ENCODE results near the gene ZEB1.
"Not testable (repeated sequence)": the region's sequence is repeated elsewhere in the genome, so short reads cannot be mapped to it uniquely, and the experiment has no call there.

Gene ZEB1

DNA sequence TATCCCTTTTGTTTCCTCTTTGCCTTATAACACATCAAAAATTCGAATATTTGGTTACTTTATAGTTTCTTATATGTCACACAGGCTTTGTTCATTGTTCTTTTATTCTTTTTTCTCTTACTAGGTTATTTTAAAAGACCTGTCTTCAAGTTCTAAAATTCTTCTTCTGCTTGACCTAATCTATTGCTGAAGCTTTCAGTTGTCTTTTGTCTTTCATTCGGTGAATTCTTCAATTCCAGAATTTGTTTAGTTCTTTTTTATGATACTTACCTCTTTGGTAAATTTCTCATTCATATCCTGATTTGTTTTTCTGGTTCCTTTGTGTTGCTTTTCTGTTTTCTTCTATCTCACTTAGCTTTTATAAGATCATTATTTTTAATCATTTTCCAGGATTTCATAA, 188.4 kb downstream of the ZEB1 start:
- DNase-seq (ENCODE audit: low read depth, low spot score) = no peak

DNA sequence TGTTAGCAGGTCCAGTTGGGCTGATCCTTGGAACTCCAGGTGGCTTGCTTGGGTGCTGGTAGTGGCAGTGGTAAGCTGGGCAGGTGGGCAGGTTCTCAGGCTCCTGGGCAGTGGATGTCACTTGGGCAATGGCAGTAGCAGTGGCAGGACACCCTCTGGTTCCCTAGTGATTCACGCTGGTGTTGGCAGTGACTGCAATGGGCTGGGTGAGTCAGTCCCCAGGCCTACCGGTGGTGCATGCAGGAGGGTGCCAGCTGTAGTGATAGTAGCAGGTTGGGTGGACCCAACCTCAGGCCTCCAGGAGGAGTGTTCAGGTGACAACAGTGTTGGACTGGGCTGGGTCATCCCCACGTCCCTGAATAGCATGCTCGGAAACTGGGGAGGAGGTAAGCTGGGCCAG, 189.2 kb downstream of the ZEB1 start:
- DNase-seq (ENCODE audit: low read depth, low spot score) = no peak

DNA sequence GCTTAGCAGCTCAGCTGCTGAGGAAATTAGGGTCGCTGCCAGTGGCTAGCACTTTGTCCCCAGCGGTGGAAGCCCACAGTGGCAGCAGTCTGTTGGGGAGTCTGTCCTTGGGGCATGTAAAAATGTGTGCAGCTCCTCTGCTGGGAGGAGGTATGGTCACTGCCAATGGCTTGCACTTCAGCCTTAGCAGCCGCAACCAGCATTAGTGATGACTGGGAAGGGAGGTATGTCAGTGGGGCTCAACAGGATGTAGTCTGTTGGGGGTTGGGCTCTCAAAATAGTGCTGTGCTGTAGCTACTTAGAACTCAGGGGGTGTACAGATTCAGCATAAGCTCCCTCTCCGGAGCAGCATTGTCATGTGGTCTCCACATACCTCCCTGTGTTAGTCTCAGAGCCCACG, 189.9 kb downstream of the ZEB1 start:
- DNase-seq (ENCODE audit: low read depth, low spot score) = no peak

DNA sequence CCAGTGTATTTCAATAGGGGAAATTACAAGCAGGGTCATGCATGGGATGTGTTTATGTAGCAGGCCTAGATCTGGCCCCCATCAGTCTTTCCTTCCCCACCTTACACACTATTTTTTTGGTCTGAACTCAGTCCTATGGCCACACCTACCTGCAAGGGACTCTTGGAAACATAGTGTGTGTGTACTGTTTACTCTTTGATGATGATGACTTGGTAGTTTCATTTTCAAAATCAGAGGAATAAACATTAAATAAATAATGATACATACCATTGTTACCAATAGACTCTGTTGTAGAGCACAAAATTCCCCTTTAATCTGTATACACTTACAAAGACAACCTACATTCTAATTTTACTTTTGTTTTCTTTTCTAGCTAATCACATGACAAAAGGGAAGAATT, 191.0 kb downstream of the ZEB1 start:
- DNase-seq (ENCODE audit: low read depth, low spot score) = no peak

DNA sequence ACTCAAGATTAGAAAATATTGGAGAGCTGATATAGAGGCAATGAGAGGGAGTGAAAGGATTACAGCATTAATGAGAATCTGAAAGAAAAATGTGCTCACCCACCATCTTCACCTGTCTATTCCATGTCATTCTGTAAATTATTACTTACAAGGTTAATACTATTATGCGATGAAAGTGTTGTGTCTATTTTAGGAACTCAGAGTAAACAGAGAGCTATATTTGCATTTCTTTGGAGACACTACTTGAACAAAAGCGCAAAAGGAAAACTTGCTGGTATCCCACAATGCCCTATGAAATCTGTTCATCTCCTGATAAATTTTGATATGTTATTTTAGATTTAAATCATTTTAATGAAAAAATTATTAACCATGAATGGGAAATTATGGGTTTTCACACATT, 196.1 kb downstream of the ZEB1 start:
- DNase-seq (ENCODE audit: low read depth, low spot score) = no peak

DNA sequence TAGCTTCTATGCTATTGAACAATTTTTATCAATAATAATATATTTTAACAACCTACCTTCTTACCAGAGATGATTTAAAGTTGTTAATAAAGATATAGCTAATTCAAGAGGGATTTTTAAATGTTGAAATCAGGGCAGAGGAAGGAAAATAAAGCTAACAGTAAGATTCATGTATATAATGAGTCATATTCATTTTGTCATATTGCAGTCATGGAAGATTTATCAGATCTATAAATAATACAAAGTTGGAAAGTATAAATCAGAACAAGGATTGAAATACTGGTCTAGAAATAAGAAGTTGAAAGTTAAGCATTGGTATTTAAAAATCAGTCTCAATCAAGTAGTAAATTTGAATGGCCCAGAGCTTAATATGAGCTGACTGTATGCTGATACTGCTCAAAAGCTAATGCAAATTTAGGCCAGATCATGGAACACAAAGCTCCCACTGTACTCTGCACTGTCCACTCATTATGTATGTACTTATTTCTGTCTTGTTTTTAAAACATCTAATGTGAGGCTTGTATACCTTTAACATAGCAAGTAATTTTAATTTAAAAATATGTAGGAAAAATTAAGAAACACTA, 196.9 kb downstream of the ZEB1 start:
- DNase-seq (ENCODE audit: low read depth, low spot score) = no peak

DNA sequence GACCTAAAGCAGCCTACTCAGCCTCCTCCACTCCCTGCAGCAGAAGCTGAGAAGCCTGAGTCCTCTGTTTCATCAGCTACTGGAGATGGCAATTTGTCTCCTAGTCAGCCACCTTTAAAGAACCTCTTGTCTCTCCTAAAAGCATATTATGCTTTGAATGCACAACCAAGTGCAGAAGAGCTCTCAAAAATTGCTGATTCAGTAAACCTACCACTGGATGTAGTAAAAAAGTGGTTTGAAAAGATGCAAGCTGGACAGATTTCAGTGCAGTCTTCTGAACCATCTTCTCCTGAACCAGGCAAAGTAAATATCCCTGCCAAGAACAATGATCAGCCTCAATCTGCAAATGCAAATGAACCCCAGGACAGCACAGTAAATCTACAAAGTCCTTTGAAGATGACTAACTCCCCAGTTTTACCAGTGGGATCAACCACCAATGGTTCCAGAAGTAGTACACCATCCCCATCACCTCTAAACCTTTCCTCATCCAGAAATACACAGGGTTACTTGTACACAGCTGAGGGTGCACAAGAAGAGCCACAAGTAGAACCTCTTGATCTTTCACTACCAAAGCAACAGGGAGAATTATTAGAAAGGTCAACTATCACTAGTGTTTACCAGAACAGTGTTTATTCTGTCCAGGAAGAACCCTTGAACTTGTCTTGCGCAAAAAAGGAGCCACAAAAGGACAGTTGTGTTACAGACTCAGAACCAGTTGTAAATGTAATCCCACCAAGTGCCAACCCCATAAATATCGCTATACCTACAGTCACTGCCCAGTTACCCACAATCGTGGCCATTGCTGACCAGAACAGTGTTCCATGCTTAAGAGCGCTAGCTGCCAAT, 202.2 kb downstream of the ZEB1 start:
- DNase-seq (ENCODE audit: low read depth, low spot score) = no peak

DNA sequence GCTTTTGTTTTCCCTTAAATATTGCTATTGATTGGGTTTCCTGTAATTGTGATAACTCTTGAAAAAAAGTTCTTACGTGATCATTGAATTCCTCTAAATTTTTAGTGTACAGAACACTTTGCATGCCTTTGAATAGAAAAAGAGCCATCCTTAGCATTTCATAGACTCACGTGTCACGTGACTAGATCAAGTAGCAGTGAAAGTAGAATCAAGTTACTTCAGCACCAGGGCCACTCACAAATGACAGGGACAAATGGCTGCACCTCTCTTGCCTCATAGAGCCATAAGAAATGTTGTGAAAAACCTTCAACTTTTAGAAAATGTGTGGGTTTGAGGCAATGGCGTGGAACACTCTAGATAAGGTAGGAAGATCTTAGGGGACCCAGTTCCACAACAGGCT, 203.8 kb downstream of the ZEB1 start:
- DNase-seq (ENCODE audit: low read depth, low spot score) = no peak

DNA sequence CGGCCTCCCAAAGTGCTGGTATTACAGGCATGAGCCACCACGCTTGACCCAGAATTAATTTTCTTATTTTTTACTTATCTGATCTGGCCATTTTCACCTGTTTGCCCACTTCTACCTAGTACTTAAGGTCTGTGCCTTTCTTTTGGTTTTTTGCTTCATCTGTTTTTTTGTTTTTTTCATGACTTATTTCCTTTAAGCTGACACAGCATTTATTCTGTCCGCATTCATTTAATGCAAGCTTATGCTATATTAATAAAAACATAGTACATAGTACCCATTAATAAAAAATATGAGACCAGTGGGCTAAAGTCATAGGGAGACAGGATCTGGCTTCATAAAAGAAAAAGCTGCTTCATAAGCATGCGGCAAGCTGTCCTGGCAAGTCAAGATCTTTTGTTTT, 205.4 kb downstream of the ZEB1 start:
- no peak for DNase-seq (ENCODE audit: low read depth, low spot score)

DNA sequence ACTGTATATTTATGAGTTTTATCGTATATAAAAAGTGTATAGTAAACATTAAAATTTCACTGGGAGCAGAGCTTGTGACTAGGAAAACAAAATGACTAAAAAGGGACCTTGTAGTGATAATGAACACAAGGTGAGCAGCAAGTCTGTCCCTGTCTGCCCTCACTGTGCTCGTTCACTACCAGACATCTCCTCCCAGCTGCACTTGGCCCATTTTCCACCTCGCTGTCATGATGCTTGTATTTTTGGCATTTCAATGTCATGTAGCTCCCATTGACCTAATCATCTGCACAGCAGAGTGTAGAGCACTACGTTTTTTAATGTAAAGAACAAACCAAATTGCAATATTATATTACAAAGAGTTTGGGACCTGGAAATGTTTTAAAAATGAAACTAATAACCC, 207.2 kb downstream of the ZEB1 start:
- DNase-seq (ENCODE audit: low read depth, low spot score) = no peak

DNA sequence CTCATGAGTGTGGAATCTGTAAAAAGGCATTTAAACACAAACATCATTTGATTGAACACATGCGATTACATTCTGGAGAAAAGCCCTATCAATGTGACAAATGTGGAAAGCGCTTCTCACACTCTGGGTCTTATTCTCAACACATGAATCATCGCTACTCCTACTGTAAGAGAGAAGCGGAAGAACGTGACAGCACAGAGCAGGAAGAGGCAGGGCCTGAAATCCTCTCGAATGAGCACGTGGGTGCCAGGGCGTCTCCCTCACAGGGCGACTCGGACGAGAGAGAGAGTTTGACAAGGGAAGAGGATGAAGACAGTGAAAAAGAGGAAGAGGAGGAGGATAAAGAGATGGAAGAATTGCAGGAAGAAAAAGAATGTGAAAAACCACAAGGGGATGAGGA, 207.7 kb downstream of the ZEB1 start:
- no peak for DNase-seq (ENCODE audit: low read depth, low spot score)

DNA sequence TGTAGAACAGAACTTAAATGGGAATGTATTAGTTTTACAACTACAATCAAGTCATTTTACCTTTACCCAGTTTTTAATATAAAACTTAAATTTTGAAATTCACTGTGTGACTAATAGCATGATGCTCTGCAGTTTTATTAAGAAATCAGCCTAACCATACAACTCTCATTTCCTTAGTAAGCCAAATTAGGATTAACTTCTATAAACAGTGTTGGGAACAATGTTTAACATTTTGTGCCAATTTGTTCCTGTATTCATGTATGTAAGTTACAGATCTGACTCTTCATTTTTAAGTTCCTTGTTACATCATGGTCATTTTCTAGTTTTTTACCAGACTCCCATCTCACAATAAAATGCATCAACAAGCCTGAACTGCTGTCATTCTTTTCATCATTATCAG, 209.8 kb downstream of the ZEB1 start:
- DNase-seq (ENCODE audit: low read depth, low spot score) = no peak

DNA sequence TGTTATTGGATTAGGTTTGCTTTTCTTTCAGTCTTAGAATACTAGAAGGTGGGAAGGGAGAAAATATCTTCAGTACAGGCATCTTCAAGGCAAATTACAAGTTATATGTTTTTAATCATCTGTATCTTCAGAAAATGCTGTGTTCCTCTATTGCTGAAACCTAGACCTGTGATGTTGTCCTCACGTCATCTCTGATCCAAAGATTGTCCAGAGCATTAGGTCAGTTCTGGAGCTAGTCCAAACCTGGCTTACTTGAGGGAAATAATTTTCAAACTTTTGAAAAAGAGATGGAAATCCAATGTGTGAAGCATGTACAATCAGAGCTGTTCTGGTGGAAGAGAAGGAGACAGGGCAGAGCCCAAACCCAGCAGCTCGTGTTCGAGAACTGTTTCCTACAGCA, 217.3 kb downstream of the ZEB1 start:
- DNase-seq (ENCODE audit: low read depth, low spot score) = no peak

DNA sequence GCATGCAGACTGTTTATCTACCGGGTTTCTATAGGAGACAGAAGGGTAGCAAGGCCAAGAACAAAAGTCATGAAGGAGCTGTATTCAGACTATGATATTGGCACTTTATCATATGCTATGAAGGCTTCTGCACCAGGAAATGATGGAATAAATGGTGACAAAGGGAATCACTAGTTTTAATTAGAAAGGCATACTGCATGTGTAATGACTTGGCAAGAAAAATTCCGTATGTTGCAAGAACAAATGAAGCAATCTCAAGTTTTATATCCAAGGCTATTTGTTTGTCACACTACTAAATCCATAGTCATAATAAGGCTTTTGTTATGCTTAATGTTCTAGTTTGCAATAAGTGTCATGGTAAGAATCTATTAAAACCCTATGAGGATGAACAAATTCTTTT, 230.9 kb downstream of the ZEB1 start:
- DNase-seq (ENCODE audit: low read depth, low spot score) = no peak

DNA sequence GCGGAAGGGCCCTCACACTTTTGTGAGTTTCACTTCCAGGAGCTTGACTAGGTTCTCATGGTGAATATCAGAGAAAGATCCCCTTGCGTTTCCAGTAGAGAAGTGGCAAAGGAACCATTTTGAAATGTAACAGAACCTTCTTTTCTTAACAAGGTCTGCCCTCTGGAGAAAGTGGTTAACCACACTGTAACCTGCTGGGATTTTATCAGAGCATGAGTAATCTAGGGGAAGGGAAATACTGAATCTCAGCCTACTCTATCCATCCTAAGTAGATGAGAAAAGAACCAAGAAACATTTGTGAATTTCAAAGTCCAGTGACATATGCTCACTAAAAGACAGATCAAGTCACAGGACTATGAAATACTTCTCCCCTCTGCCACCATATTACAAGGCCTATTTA, 235.5 kb downstream of the ZEB1 start:
- no peak for DNase-seq (ENCODE audit: low read depth, low spot score)

DNA sequence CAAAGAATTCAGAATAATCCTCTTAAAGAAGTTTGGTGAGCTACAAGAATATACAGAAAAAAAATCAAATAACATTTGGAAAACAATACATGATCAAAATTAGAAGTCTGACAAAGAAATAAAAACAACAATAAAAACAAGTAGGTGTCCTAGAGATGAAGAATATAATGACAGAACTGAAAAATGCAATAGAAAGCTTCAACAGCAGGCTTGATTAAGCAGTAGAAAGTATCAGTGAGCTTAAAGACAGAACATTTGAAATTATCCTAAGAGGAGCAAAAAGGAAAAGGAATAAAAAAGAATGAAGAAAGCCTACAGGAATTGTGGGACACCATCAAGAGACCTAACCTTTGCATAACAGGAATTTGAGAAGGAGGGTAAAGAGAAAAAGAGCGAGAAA, 238.8 kb downstream of the ZEB1 start:
- no peak for DNase-seq (ENCODE audit: low read depth, low spot score)

DNA sequence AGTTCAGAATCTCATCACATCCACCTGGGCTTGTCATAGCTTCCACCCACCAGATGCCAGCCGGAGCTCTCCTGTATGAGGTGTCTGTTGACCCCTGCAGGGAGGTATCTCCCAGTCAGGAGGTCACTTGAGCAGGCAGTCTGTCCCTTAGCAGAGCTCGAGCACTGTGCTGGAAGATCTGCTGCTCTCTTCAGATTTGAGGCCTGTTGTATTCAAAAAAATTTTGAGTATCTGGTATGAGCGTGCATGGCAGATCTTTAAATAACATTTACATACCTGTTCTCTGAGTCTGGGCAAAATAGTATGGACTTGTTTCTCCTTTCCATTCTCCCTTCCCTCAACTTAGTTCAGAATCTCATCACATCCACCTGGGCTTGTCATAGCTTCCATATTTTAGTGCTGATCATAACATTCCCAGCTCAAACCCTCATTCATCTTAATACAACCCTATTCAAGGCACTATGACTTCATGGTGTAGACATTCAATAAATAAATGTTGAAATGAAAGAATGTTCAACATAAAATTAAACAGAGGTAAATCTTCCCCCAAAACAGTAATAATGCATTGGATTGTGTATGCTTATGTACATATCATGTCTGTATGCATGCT, 249.3 kb downstream of the ZEB1 start:
- DNase-seq (ENCODE audit: low read depth, low spot score) = not testable (repeated sequence)

DNA sequence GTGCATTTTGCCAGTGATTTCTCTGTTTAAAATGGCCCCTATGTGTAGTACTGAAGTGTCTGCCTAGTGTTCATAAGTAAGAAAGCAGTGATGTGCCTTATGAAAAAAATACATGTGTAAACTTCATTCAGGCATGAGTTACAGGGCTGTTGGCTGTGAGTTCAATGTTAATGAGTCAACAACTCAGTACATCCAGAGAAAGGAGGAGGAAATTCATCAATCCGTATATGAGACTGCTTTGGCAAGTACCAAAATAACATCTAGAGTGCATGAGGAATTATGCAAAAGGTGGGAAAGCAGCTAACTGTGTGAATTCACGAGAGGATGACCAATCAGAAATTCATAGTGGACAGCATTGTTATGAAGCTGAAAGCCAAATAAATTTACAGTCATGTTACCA, 255.6 kb downstream of the ZEB1 start:
- DNase-seq (ENCODE audit: low read depth, low spot score) = no peak

DNA sequence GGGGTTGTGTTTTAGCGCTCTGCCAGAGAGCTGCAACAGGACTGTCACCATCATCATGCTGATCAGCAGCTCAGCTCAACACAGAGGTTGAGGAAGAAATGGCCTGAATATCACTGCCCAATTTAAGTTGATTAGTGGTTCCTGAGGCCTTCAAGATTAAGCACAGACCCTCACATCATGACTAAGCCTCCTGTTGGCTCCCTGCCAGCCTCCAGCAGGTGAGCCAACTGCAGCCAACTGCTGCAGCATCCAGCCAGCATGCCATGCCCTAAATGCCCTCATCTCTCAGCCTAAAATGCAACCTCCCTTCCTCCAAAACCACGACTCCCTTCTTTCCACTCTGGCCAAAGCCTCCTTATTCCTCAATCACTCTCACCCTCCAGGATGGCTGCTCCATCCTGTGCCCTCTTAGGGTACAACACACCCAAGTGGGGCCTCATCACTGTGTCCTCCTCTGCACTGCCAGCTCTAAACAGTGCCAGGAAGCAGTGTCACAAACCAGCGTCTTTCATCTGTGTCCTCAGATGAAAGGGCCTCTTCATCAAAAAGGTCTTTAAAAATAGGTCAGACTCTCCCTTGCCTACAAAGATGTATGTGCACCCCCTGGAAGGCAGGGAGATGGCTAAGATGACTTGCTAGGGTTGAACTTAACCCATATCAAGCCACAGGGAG, 259.3 kb downstream of the ZEB1 start:
- DNase-seq (ENCODE audit: low read depth, low spot score) = no peak

DNA sequence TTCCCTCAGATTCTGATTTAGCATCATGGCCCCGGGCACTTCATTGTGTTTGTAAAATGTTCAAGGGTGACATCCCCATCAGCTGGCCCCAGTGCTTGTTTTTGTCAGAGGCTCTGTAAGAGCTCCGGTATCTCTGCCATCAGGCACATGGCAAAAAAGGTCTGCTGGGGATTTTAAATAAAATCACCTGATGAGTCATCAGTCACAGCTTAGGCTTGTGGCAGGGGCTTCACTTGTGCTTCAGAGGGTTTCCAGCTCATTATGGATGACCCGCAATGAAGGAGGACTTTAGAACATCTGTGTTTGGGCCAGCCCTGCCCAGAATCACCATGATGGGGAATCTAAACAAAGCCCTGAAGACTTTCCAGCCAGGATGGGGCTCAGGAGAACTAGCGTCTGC, 259.9 kb downstream of the ZEB1 start:
- DNase-seq (ENCODE audit: low read depth, low spot score) = no peak
